Activated CD4-positive, alpha-beta T cell treated with anti-CD3 and anti-CD28 coated beads, Interleukin-2, amount 10 ng/mL, durations not matched to agents 7 days and 5 days (primary cell): ENCODE measurements around the gene ABL2. TPM values are rescaled to one million over a fixed set of nuclear protein-coding genes. Genes with fewer than 3 reads are reported as not detected.
A peak's percentile ranks its signal among the peaks of the same experiment; 100 is the strongest.
"Not testable (repeated sequence)": the region's sequence is repeated elsewhere in the genome, so short reads cannot be mapped to it uniquely, and the experiment has no call there.

ENCODE experiments used
- CTCF ChIA-PET: fragments of 350-600 bp; sonication (Branson Sonifier 250); formaldehyde crosslinking; loops from one replicate; lab custom pipeline; 2021; ENCODE audit warnings: antibody characterized with exemption; lab: Charles Lee
- POLR2A ChIA-PET: fragments of 350-600 bp; sonication (Branson Sonifier 250); formaldehyde crosslinking; loops from one replicate; lab custom pipeline; 2021; ENCODE audit warnings: antibody characterized with exemption; lab: Charles Lee
- DNase-seq: peaks from one replicate; pipeline ENCODE4 v3.0.0-alpha.2; 2020
- H3K27ac Mint-ChIP-seq: one replicate; pipeline ENCODE4 v1.8.0; 2021; ENCODE audit warnings: mild to moderate bottlenecking, moderate library complexity, mixed read lengths
- H3K27me3 Mint-ChIP-seq: one replicate; pipeline ENCODE4 v1.8.0; 2021; ENCODE audit warnings: mixed read lengths
- H3K36me3 Mint-ChIP-seq: one replicate; pipeline ENCODE4 v1.8.0; 2021; ENCODE audit warnings: low read depth, mixed read lengths
- H3K4me1 Mint-ChIP-seq: one replicate; pipeline ENCODE4 v1.8.0; 2021; ENCODE audit warnings: mixed read lengths
- H3K4me3 Mint-ChIP-seq: one replicate; pipeline ENCODE4 v1.8.0; 2021; ENCODE audit warnings: mild to moderate bottlenecking, moderate library complexity, mixed read lengths
- H3K9me3 Mint-ChIP-seq: one replicate; pipeline ENCODE4 v1.8.0; 2021; ENCODE audit warnings: mixed read lengths
- total RNA-seq, 2 experiments: library from RNA; stranded (reverse); gene quantifications; one replicate each; pipeline ENCODE4 v1.2.3, GENCODE V29; 2021

ABL2 gene
- total RNA-seq, 2 experiments from 2014 or later = 7.5 to 8.2 TPM

DNA sequence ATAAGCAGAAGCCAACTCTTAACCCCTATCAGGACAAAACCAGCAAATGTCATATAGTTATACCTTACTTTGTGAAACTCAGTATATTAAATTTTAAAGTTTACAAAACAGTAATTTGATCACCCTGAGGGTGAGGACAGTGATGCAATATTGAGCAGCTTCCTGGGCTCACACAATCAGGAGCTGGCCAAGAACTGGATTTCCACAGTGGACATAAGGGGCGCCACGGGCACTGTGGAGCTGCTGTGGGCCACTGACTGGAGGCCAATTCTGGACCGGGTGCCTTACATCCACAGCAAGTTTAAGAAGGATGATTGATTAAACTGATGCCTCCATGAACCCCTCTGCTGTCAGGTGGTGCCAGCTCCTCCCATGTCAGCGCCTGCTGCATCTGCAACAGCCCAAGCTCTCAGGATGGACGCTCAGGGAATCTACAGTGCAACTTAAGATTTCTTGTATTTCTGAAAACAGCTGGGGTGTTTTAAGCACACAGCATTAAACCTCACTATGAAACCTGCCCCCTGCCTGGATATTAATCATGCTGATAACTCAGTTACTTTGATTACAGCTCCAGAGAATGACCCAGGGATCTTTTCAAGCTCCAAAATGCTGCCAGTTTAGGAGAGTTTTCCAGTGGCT lies 91.7 kb downstream of the ABL2 start:
- Mint-ChIP-seq H3K4me1 (peaks cover 22% of the 10 kb centered on the region), H3K36me3 (no peaks in the 10 kb centered on the region), H3K27me3 (no peaks in the 10 kb centered on the region), H3K27ac (no peak overlapping the region), H3K9me3 (no peaks in the 10 kb centered on the region), H3K4me3 (no peak overlapping the region)
- no peak for DNase-seq
- ChIA-PET CTCF (interaction anchor here (1.0 kb wide), 1 partner anchor 37 kb away, joined by 3 read pairs; no protein-coding TSS in a partner anchor), POLR2A (no interaction called here)

- H3K36me3 Mint-ChIP-seq, POLR2A ChIA-PET, H3K4me3 Mint-ChIP-seq, CTCF ChIA-PET, H3K27me3 Mint-ChIP-seq, H3K9me3 Mint-ChIP-seq, DNase-seq, H3K27ac Mint-ChIP-seq, H3K4me1 Mint-ChIP-seq: not testable (repeated sequence)
These were observed 93.8 kb downstream of the ABL2 start for GRCh38 chr1:179135707-179136106.

- H3K27me3 Mint-ChIP-seq, H3K27ac Mint-ChIP-seq, H3K9me3 Mint-ChIP-seq, H3K36me3 Mint-ChIP-seq, CTCF ChIA-PET, DNase-seq, POLR2A ChIA-PET, H3K4me3 Mint-ChIP-seq, H3K4me1 Mint-ChIP-seq: not testable (repeated sequence)
These were observed 94.3 kb downstream of the ABL2 start for GRCh38 chr1:179135168-179135567.

DNA sequence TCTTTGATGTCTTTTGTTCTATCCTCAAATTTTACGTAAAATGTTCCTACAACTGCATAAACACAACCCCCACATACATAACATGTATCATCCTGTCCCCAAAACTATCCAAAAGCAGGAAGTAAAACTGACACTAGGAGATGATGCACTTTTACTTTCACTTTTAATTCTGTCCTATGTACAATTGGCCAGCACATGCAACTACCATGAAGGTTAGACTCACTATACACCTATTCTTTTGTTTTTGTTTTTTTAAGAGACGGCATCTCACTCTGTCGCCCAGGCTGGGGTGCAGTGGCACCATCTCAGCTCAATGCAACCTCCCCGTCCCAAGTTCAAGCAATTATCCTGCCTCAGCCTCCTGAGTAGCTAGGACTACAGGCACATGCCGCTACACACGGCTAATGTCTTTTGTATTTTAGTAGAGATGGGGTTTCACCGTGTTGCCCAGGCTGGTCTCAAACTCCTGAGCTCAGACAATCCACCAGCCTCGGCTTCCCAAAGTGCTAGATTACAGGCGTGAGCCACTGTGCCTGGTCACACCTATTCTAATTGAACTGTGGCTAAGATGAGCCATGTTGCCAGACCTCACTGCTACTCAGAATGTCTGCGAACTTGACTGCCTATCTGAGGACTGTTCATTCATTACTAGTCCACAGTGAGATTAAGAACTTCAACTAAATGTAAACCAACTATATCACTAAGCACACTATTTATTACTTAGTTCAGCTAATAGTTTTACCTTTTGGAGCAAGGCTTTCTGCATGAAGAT lies 99.6 kb downstream of the ABL2 start:
- Mint-ChIP-seq H3K27ac (peak overlapping the region; percentile 93), H3K4me3 (peak overlapping the region; percentile 73), H3K36me3 (peaks cover 9% of the 10 kb centered on the region), H3K27me3 (no peaks in the 10 kb centered on the region), H3K4me1 (peaks cover 24% of the 10 kb centered on the region), H3K9me3 (peaks cover 2% of the 10 kb centered on the region)
- peak; percentile 27 for DNase-seq
- CTCF ChIA-PET = interaction anchor here (0.6 to 1.1 kb wide), 4 partner anchors 9 to 237 kb away, joined by 3 to 4 read pairs (median 4); no protein-coding TSS in a partner anchor
- POLR2A ChIA-PET = interaction anchor here (0.6 kb wide), 1 partner anchor 27 kb away, joined by 3 read pairs; no protein-coding TSS in a partner anchor

- Mint-ChIP-seq H3K36me3 (peaks cover 9% of the 10 kb centered on the region), H3K9me3 (peaks cover 2% of the 10 kb centered on the region)
- POLR2A ChIA-PET = interaction anchor here (0.6 kb wide), 1 partner anchor 46 kb away, joined by 5 read pairs; no protein-coding TSS in a partner anchor
These were observed 101.0 kb downstream of the ABL2 start for GRCh38 chr1:179128520-179128919.

DNA sequence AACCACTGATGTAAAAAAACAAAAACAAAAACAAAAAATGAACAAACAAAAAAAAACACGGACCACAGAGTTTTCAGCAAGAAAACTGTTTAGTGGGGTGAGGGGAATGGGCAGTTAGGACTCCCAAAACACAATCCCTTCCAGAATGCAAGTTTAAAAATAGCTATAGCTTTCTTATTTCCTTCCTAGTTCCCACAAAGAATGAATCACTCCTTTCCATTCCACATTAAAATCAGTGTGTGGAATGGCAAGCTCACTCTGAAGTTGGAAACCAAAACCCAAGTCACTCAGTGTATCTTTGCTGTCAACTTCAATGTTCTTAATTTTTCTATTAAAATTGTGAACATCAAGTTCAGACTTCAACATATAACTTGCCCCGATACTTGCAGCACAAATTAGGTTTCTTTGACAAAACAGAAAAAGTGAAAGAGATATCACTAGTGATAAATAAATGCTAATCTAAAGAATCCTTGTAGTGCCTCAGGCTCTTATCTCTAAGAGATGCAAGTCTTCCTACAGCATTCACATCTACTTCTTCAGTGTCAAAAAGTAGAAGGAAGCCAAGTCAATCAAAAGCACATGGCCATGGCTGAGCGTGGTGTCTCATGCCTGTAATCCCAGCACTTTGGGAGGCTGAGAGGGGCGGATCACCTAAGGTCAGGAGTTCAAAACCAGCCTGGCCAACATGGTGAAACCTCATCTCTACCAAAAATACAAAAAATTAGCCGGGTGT lies 102.1 kb downstream of the ABL2 start:
- peaks cover 2% of the 10 kb centered on the region for H3K9me3 Mint-ChIP-seq
- CTCF ChIA-PET = interaction anchor here (0.6 to 2.4 kb wide), 4 partner anchors 37 to 1141 kb away, joined by 3 to 5 read pairs (median 4); no protein-coding TSS in a partner anchor
- H3K4me3 Mint-ChIP-seq = no peak overlapping the region
- H3K36me3 Mint-ChIP-seq = peaks cover 9% of the 10 kb centered on the region
- DNase-seq = no peak
- H3K4me1 Mint-ChIP-seq = peaks cover 24% of the 10 kb centered on the region
- H3K27ac Mint-ChIP-seq = no peak overlapping the region
- POLR2A ChIA-PET = no interaction called here
- no peaks in the 10 kb centered on the region for H3K27me3 Mint-ChIP-seq

More at GRCh38 chr1:179128520-179128919, 101.0 kb downstream of the ABL2 start:
- H3K4me1 Mint-ChIP-seq = peaks cover 24% of the 10 kb centered on the region
- H3K27ac Mint-ChIP-seq = peak overlapping the region; percentile 17
- H3K27me3 Mint-ChIP-seq = no peaks in the 10 kb centered on the region
- DNase-seq = no peak
- no peak overlapping the region for H3K4me3 Mint-ChIP-seq
- CTCF ChIA-PET = interaction anchor here (0.6 to 1.3 kb wide), 2 partner anchors 10 to 15 kb away, joined by 3 read pairs; no protein-coding TSS in a partner anchor

DNA sequence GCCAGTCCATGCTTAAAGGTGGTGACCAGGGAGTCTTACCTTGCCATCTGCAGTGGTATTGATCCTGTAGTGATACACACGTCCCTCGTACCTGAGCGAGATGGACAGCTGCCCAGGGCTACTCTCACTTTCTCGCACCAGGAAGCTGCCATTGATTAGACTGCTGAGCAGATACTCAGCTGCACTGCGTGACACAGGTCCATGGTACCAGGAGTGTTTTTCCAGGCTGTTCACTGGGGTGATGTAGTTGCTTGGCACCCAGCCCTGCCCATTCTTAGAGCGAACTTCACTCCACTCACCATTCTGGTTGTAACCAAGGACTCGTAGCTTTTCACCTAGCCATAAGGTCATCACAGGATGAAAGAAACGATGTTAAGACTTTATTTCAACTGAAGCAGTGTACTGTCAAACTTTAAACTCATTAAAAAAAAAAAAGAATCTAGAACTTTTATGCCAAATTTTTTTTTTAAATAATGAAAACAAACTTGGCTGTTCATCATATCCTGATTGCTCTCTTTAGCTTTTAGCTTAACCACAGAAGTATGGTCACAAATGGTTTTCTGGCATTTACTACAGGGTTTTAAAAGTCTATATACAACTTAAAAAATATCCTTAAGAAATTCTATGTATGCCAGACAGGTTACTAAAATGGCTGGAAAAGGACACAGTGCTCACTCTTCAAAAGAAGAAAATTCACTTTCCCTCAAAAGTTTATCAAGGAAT lies 103.0 kb downstream of the ABL2 start:
- Mint-ChIP-seq H3K4me3 (no peak overlapping the region), H3K36me3 (peaks cover 9% of the 10 kb centered on the region), H3K4me1 (peaks cover 24% of the 10 kb centered on the region), H3K9me3 (peaks cover 2% of the 10 kb centered on the region), H3K27me3 (no peaks in the 10 kb centered on the region), H3K27ac (no peak overlapping the region)
- ChIA-PET POLR2A (no interaction called here), CTCF (interaction anchor here (0.6 to 2.4 kb wide), 4 partner anchors 18 to 1141 kb away, joined by 3 to 5 read pairs (median 4); no protein-coding TSS in a partner anchor)
- no peak for DNase-seq

DNA sequence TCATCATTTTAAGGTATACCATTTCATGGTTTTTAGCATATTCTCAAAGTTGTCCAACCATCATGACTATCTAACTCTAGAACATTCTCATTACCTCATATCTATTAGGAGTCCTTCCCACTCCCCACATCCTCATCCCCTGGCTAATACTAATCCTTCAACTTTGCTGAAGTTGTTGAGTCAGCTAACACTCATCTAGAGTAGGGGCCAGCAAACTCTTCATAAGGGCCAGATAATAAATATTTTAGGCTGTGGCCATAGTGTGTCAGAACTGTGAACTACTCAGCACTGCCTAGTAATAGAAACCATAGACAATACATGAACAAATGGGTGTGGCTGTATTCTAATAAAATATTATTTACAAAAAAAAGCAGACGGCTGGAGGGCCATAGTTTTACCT lies 104.6 kb downstream of the ABL2 start:
- Mint-ChIP-seq H3K27ac (no peak overlapping the region), H3K4me1 (peaks cover 17% of the 10 kb centered on the region), H3K9me3 (peaks cover 2% of the 10 kb centered on the region), H3K4me3 (no peak overlapping the region), H3K36me3 (peaks cover 3% of the 10 kb centered on the region), H3K27me3 (no peaks in the 10 kb centered on the region)
- ChIA-PET CTCF (no interaction called here), POLR2A (no interaction called here)
- DNase-seq = no peak

DNA sequence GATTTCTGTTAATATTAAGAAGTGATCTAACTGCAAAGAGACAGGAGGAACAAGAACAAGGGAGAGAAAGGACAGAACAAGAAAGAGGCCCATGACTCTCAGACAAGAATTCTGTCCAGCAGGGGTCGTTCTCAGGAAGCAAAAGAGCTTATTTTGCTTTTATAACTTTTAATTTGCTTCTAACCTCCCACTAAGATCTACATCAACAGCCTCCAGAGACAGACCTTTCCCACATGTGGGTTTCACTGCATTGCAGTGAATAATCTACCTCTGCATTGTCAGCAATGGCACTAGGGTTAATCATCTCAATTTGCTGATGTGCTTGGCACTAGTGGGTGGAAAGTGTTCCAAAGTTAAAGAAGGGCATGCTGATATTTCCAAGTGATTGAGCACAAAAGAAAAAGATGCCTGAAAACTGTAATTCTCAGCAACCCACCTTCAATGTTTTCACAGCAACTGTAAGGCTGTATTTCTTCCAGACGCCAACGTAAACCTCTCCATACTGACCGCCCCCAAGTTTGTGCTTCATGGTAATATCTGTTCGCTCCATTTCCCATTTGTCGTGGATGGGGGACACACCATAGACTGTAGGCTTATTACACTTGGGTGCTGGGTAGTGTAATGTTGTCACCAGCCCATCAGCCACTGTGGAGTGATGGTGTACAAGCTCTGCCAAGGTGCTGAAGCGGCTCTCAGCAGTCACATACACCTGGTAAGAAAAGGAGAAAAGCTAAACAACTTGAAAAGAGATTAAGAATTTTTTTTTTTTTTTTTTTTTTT lies 108.1 kb downstream of the ABL2 start:
- Mint-ChIP-seq H3K9me3 (no peaks in the 10 kb centered on the region), H3K27me3 (no peaks in the 10 kb centered on the region), H3K27ac (peak overlapping the region; percentile 46), H3K4me1 (peaks cover 3% of the 10 kb centered on the region), H3K36me3 (peaks cover 12% of the 10 kb centered on the region), H3K4me3 (no peak overlapping the region)
- CTCF ChIA-PET = interaction anchor here (0.5 to 1.9 kb wide), 13 partner anchors 8 to 764 kb away, joined by 3 to 9 read pairs (median 3); partner anchors contain the start of gene SOAT1
- peak; percentile 65 for DNase-seq
- POLR2A ChIA-PET = no interaction called here

- no peaks in the 10 kb centered on the region for H3K9me3 Mint-ChIP-seq
- no peak for DNase-seq
- POLR2A ChIA-PET = no interaction called here
- H3K4me1 Mint-ChIP-seq = peaks cover 3% of the 10 kb centered on the region
- peak overlapping the region; percentile 46 for H3K27ac Mint-ChIP-seq
- no peaks in the 10 kb centered on the region for H3K27me3 Mint-ChIP-seq
- CTCF ChIA-PET = interaction anchor here (0.8 to 1.9 kb wide), 10 partner anchors 9 to 249 kb away, joined by 3 to 9 read pairs (median 3); partner anchors contain the start of gene SOAT1
- H3K4me3 Mint-ChIP-seq = no peak overlapping the region
- peaks cover 12% of the 10 kb centered on the region for H3K36me3 Mint-ChIP-seq
These were observed 108.7 kb downstream of the ABL2 start for GRCh38 chr1:179120736-179121135.

DNA sequence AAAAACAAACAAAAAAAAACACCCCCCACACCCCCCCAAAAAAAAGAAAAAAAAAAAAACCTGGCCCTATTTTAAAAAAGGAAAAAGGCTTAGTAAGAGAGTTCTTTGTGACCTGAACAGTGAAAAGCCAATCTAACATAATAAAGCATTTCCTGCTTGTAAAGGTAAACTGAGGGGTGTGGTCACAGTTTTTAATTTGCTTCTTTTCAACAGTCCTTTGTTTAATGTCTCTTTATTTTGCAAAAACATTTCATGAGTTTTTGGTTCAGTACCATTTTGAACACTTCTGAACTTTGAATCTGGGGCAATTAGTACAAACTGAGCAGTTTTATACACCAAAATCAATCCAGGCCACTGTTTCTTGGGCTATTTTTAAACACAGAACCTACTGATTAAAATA lies 110.0 kb downstream of the ABL2 start:
- ChIA-PET POLR2A (no interaction called here), CTCF (no interaction called here)
- peaks cover 12% of the 10 kb centered on the region for H3K36me3 Mint-ChIP-seq
- peaks cover 3% of the 10 kb centered on the region for H3K4me1 Mint-ChIP-seq
- no peak for DNase-seq
- H3K27ac Mint-ChIP-seq = no peak overlapping the region
- H3K27me3 Mint-ChIP-seq = no peaks in the 10 kb centered on the region
- H3K4me3 Mint-ChIP-seq = no peak overlapping the region
- no peaks in the 10 kb centered on the region for H3K9me3 Mint-ChIP-seq
